Neutrophil (primary cell): ENCODE results near the gene NEK1.

Experiments
- H3K27ac ChIP-seq: fragments of 200-600 bp; sonication (generic); 2 replicates; pipeline ENCODE4 v1.5.1; 2016; ENCODE audit warnings: mild to moderate bottlenecking, moderate library complexity
- H3K27me3 ChIP-seq: fragments of 200-600 bp; sonication (generic); 2 replicates; pipeline ENCODE4 v1.6.0; 2016; ENCODE audit warnings: mild to moderate bottlenecking
- H3K36me3 ChIP-seq: fragments of 200-600 bp; sonication (generic); 2 replicates; pipeline ENCODE4 v1.5.1; 2017
- H3K4me1 ChIP-seq, 2 experiments: fragments of 200-600 bp in 1 of 2; sonication (generic) in 1 of 2; 1 replicate in 1 of 2; 2 replicates in 1 of 2; pipeline versions ENCODE4 v1.5.1 to v1.6.1; 2013 to 2016; ENCODE audit warnings: low read depth in 1 of 2, low read length in 1 of 2, mild to moderate bottlenecking in 1 of 2, moderate library complexity in 1 of 2; ENCODE audit not compliant: control insufficient read depth in 1 of 2, insufficient read depth in 1 of 2
- H3K4me3 ChIP-seq, 2 experiments: fragments of 200-600 bp in 1 of 2; sonication (generic) in 1 of 2; 1 replicate in 1 of 2; 2 replicates in 1 of 2; pipeline ENCODE4 v1.5.1; 2013 to 2016; ENCODE audit warnings: low read depth in 1 of 2, low read length in 1 of 2, mild to moderate bottlenecking in 1 of 2, moderate library complexity in 1 of 2
- H3K9me3 ChIP-seq: fragments of 200-600 bp; sonication (generic); 2 replicates; pipeline ENCODE4 v1.5.1; 2016
- TF ChIP-seq, protein P1 (sequence below): fragments of 200-600 bp; sonication (generic); IDR thresholded peaks from 2 replicates; pipeline ENCODE4 v1.5.1; 2016; ENCODE audit warnings: antibody characterized with exemption

The NEK1 gene

GRCh38 chr4:169603312-169603711, 9.1 kb downstream of the NEK1 start:
- no peak overlapping the region for H3K4me3 ChIP-seq
- no peaks in the 10 kb centered on the region for H3K27me3 ChIP-seq
- H3K36me3 ChIP-seq = peaks cover 7% of the 10 kb centered on the region
- H3K9me3 ChIP-seq = no peaks in the 10 kb centered on the region
- TF ChIP-seq, protein P1, sequence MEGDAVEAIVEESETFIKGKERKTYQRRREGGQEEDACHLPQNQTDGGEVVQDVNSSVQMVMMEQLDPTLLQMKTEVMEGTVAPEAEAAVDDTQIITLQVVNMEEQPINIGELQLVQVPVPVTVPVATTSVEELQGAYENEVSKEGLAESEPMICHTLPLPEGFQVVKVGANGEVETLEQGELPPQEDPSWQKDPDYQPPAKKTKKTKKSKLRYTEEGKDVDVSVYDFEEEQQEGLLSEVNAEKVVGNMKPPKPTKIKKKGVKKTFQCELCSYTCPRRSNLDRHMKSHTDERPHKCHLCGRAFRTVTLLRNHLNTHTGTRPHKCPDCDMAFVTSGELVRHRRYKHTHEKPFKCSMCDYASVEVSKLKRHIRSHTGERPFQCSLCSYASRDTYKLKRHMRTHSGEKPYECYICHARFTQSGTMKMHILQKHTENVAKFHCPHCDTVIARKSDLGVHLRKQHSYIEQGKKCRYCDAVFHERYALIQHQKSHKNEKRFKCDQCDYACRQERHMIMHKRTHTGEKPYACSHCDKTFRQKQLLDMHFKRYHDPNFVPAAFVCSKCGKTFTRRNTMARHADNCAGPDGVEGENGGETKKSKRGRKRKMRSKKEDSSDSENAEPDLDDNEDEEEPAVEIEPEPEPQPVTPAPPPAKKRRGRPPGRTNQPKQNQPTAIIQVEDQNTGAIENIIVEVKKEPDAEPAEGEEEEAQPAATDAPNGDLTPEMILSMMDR = no peak
- no peak overlapping the region for H3K27ac ChIP-seq
- no peaks in the 10 kb centered on the region for H3K4me1 ChIP-seq

- no peak overlapping the region for H3K4me3 ChIP-seq
- no peaks in the 10 kb centered on the region for H3K9me3 ChIP-seq
- TF ChIP-seq, protein P1 = no peak
- peaks cover 7% of the 10 kb centered on the region for H3K36me3 ChIP-seq
- H3K27ac ChIP-seq = no peak overlapping the region
- H3K27me3 ChIP-seq = no peaks in the 10 kb centered on the region
- H3K4me1 ChIP-seq = no peaks in the 10 kb centered on the region
Measured at GRCh38 chr4:169601016-169601771, 11.2 kb downstream of the NEK1 start.

- H3K36me3 ChIP-seq = peaks cover 5% of the 10 kb centered on the region
- H3K27ac ChIP-seq = no peak overlapping the region
- H3K4me1 ChIP-seq = no peaks in the 10 kb centered on the region
- TF ChIP-seq, protein P1 = no peak
- H3K9me3 ChIP-seq = no peaks in the 10 kb centered on the region
- no peak overlapping the region for H3K4me3 ChIP-seq
- no peaks in the 10 kb centered on the region for H3K27me3 ChIP-seq
Measured at GRCh38 chr4:169594560-169595195, 17.7 kb downstream of the NEK1 start.

- H3K4me1 ChIP-seq = no peaks in the 10 kb centered on the region
- H3K27ac ChIP-seq = no peak overlapping the region
- TF ChIP-seq, protein P1 = no peak
- H3K27me3 ChIP-seq = no peaks in the 10 kb centered on the region
- H3K36me3 ChIP-seq = peaks cover 13% of the 10 kb centered on the region
- H3K9me3 ChIP-seq = no peaks in the 10 kb centered on the region
- H3K4me3 ChIP-seq = no peak overlapping the region
Measured at GRCh38 chr4:169593050-169593560, 19.3 kb downstream of the NEK1 start.

GRCh38 chr4:169583563-169583962, 28.8 kb downstream of the NEK1 start:
- no peak overlapping the region for H3K27ac ChIP-seq
- peaks cover 9% of the 10 kb centered on the region for H3K36me3 ChIP-seq
- no peaks in the 10 kb centered on the region for H3K27me3 ChIP-seq
- H3K4me1 ChIP-seq = no peaks in the 10 kb centered on the region
- no peak overlapping the region for H3K4me3 ChIP-seq
- no peaks in the 10 kb centered on the region for H3K9me3 ChIP-seq
- TF ChIP-seq, protein P1 = no peak
